Gastroesophageal sphincter (tissue), 4 donors: ENCODE results near the gene FAM89A. TPM values are rescaled to one million over a fixed set of nuclear protein-coding genes. Genes with fewer than 3 reads are reported as not detected.

Experiments
- ATAC-seq: fragments of 150-250 bp; one replicate; pipeline ENCODE4 v1.9.1; 2016; ENCODE audit warnings: mild to moderate bottlenecking, moderate library complexity
- H3K27ac ChIP-seq, 4 donors: fragments of 200-600 bp; sonication (generic) in 3 of 4; 1 replicate in 3 of 4; 2 replicates in 1 of 4; pipeline ENCODE4 v1.5.1; 2016 to 2019
- H3K27me3 ChIP-seq: fragments of 200-600 bp; sonication (generic); one replicate; pipeline ENCODE4 v1.5.1; 2019
- H3K36me3 ChIP-seq, 2 donors: fragments of 200-600 bp; sonication (generic); one replicate each; pipeline ENCODE4 v1.5.1; 2019; ENCODE audit warnings: control low read depth in 1 of 2
- H3K4me1 ChIP-seq, 3 donors: fragments of 200-600 bp; sonication (generic); 1 replicate in 2 of 3; 2 replicates in 1 of 3; pipeline ENCODE4 v1.5.1; 2016 to 2019; ENCODE audit warnings: control low read depth in 2 of 3
- H3K4me3 ChIP-seq, 2 donors: fragments of 200-600 bp; sonication (generic); one replicate each; pipeline ENCODE4 v1.5.1; 2019; ENCODE audit warnings: mild to moderate bottlenecking in 1 of 2, moderate library complexity in 1 of 2
- H3K9me3 ChIP-seq, 3 donors: fragments of 200-600 bp; sonication (generic); one replicate each; pipeline ENCODE4 v1.5.1; 2017 to 2019; ENCODE audit warnings: control low read depth in 2 of 3
- EP300 ChIP-seq: sonication (generic); formaldehyde crosslinking; IDR thresholded peaks from one replicate; pipeline ENCODE4 v1.6.1; 2017; ENCODE audit warnings: antibody characterized with exemption, mild to moderate bottlenecking
- POLR2A ChIP-seq, 2 donors: fragments of 450-650 bp; IDR thresholded peaks; one replicate each; pipeline ENCODE4 v1.6.1; 2017; ENCODE audit warnings: antibody characterized with exemption in 2 of 2, mild to moderate bottlenecking in 2 of 2, moderate library complexity in 1 of 2
- POLR2AphosphoS5 ChIP-seq: sonication (generic); formaldehyde crosslinking; IDR thresholded peaks from one replicate; pipeline ENCODE4 v1.6.1; 2017; ENCODE audit warnings: antibody characterized with exemption
- WGBS, 2 donors: methylation state at CpG; one replicate each; pipeline ENCODE4 v1.1.5; 2018; ENCODE audit warnings: low coverage in 1 of 2; 5-methylcytosine and 5-hydroxymethylcytosine counted together
- total RNA-seq, 4 donors: library from RNA; depleted of rRNA; stranded (reverse); fragments of >200 nt; gene quantifications; one replicate each; pipeline ENCODE4 v1.1.0, GENCODE V29; 2016
- TF ChIP-seq, protein P1 (sequence below), 4 experiments: fragments of 200-600 bp in 2 of 4; fragments of 450-650 bp in 2 of 4; sonication (generic) in 1 of 4; IDR thresholded peaks; one replicate each; pipeline ENCODE4 v1.5.1; 2017 to 2019; ENCODE audit warnings: antibody characterized with exemption in 4 of 4, mild to moderate bottlenecking in 2 of 4, moderate library complexity in 2 of 4

Gene FAM89A
- total RNA-seq, 4 donors from 2014 or later: 2.5 to 11.6 (median 7.7) TPM

DNA sequence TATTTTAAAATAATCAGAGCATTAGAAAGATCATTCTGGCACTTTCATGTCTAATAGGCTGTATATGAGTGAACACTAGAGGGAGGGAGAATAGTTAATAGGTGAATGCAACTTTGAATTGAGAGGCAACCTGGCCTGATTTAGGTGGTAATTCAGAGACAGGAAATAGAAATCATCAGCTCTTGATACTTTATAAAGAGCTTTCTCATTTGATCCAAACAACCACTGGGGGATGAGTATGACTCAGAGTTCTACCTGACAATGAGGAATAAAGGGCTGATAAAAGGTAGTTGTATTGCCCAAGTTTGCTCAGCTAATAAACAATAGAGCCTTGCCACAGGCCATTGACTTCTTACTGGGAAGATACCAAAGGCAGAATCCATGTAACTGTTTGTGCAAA lies 5.2 kb upstream of the FAM89A start:
- H3K27ac ChIP-seq: no peak overlapping the region
- peaks cover 0 to 12% (median 0%) of the 10 kb centered on the region in 3 donors for H3K9me3 ChIP-seq
- H3K36me3 ChIP-seq: no peaks in the 10 kb centered on the region
- TF ChIP-seq POLR2AphosphoS5: no peak
- TF ChIP-seq, protein P1, sequence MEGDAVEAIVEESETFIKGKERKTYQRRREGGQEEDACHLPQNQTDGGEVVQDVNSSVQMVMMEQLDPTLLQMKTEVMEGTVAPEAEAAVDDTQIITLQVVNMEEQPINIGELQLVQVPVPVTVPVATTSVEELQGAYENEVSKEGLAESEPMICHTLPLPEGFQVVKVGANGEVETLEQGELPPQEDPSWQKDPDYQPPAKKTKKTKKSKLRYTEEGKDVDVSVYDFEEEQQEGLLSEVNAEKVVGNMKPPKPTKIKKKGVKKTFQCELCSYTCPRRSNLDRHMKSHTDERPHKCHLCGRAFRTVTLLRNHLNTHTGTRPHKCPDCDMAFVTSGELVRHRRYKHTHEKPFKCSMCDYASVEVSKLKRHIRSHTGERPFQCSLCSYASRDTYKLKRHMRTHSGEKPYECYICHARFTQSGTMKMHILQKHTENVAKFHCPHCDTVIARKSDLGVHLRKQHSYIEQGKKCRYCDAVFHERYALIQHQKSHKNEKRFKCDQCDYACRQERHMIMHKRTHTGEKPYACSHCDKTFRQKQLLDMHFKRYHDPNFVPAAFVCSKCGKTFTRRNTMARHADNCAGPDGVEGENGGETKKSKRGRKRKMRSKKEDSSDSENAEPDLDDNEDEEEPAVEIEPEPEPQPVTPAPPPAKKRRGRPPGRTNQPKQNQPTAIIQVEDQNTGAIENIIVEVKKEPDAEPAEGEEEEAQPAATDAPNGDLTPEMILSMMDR (IDR thresholded peaks at IDR 0.05): no peak
- no peak for TF ChIP-seq POLR2A (IDR thresholded peaks at IDR 0.05)
- no peak for TF ChIP-seq EP300
- peaks cover 0 to 9% (median 0%) of the 10 kb centered on the region in 3 donors for H3K4me1 ChIP-seq
- peaks cover 60% of the 10 kb centered on the region for H3K27me3 ChIP-seq
- no peak for ATAC-seq
- H3K4me3 ChIP-seq: no peak overlapping the region

DNA sequence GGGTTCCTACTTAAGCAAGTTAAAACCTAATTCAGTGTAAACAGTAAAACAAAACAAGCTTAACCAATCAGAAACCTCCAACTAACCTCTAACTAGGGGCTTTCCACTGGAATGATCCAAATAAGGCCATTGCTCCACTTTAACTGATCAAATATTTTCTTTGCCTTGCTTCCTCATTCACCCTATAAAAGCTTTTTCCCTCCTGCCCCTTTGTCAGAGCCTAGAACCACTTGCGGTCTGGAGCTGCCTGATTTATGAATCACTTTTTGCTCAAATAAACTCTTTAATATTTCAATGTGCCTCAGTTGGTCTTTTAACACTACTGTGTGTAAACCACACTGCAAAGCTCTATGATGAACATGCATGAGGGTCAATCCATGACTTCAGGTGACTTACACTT lies 4.5 kb upstream of the FAM89A start:
- no peak for ATAC-seq
- H3K27me3 ChIP-seq: peaks cover 67% of the 10 kb centered on the region
- H3K36me3 ChIP-seq: no peaks in the 10 kb centered on the region
- no peak overlapping the region for H3K27ac ChIP-seq
- H3K4me1 ChIP-seq: peaks cover 0 to 16% (median 0%) of the 10 kb centered on the region in 3 donors
- H3K4me3 ChIP-seq: no peak overlapping the region
- TF ChIP-seq POLR2AphosphoS5 (no peak), EP300 (no peak), POLR2A (IDR thresholded peaks at IDR 0.05) (no peak)
- TF ChIP-seq, protein P1 (IDR thresholded peaks at IDR 0.05): no peak
- H3K9me3 ChIP-seq: peaks cover 0 to 12% (median 0%) of the 10 kb centered on the region in 3 donors
- WGBS, 2 donors: 91 to 100% methylated on average over 1 of the region's 1 CpG

DNA sequence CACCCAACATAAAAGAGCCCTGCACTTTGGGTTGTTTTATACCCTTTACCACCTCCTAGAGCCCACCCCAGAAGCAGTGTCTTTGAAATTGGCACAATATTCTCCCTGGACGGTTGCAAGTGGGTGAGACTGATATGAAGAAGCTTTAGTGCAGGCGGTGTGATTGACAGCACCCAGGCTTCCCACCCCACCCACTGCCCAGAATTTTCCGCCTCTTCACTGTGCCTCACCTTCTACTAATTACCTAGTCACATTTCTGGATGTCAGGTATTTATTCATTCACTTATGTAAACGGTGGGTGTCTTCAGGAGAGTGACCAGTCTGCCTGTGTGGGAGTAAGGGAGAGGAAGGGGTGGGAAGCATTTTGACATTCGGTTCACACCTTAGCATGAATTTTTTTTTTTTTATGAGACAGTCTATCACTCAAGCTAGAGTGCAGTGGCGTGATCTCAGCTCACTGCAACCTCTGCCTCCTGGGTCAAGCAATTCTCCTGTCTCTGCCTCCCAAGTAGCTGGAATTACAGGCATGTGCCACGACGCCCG lies 1.7 kb upstream of the FAM89A start:
- no peaks in the 10 kb centered on the region for H3K36me3 ChIP-seq
- peaks cover 86% of the 10 kb centered on the region for H3K27me3 ChIP-seq
- H3K27ac ChIP-seq: no peak overlapping the region
- ATAC-seq: no peak
- H3K4me3 ChIP-seq: no peak overlapping the region
- H3K4me1 ChIP-seq: peaks cover 0 to 26% (median 7%) of the 10 kb centered on the region in 3 donors
- WGBS, 2 donors: 79% methylated on average over 4 to 8 of the region's 9 CpGs
- peaks cover 0 to 12% (median 0%) of the 10 kb centered on the region in 3 donors for H3K9me3 ChIP-seq
- TF ChIP-seq EP300 (no peak), POLR2AphosphoS5 (no peak), POLR2A (IDR thresholded peaks at IDR 0.05) (no peak)
- TF ChIP-seq, protein P1 (IDR thresholded peaks at IDR 0.05): no peak

DNA sequence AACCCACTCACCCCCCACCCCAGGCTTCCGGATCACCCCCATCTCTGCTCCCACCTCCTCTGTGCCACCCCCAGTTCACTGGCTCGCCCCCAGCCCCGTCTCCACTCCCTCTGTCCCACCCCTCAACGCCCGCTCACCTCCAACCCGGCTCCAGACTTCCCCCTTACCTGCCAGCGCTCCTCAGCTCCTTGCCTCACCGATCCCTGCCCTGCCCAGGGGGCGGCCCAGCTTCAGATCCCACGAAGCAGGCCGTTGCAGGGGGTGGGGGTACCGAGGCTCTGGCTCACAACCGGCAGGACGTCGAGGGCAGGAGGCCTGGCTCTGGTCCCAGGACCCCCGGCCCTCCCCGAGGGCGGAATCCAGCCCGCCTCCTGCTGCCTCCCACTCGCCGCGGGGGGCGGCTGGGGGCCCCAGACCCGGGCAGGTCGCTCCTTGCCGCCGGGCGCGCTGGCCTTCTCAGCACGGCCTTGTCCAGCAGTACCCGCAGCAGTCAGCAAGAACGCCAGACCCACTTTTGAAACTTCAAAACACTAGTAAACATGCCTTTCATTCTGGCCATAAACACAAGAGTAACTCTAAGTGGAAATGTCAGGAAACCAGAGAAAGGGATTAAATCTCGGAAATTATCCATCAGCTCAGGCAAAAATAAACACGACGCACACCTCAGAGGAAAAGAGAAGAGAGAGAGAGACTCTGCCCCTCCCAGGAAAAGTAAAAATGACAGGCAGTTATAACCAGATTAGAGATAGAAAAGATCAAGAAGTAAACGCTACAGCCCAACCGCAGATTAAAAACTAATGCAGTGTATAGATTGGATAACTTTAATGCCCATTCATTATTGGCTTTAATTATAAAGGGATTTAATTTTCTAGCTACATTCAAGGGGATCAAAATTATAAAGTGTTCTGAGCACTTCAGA lies 1.0 kb upstream of the FAM89A start:
- H3K27ac ChIP-seq: peak overlapping the region in 3 of 4 donors; percentile 41 to 58 (median 43)
- peaks cover 0 to 26% (median 7%) of the 10 kb centered on the region in 3 donors for H3K4me1 ChIP-seq
- TF ChIP-seq POLR2A (IDR thresholded peaks at IDR 0.05) (no peak), EP300 (no peak), POLR2AphosphoS5 (no peak)
- TF ChIP-seq, protein P1 (IDR thresholded peaks at IDR 0.05): no peak
- WGBS, 2 donors: 11 to 15% methylated on average over 5 of the region's 37 CpGs
- no peaks in the 10 kb centered on the region for H3K36me3 ChIP-seq
- peak; percentile 23 for ATAC-seq
- peak overlapping the region; percentile 57 to 70 for H3K4me3 ChIP-seq
- peaks cover 79% of the 10 kb centered on the region for H3K27me3 ChIP-seq
- peaks cover 0 to 12% (median 0%) of the 10 kb centered on the region in 3 donors for H3K9me3 ChIP-seq
